ENCODE data around the gene TGFB1I1.

- TF ChIP-seq TAF1 (IDR thresholded peaks at IDR 0.05; ENCODE audit: low read depth) (no peak), CEBPB (IDR thresholded peaks at IDR 0.05) (no peak), REST (IDR thresholded peaks at IDR 0.05; ENCODE audit: low read depth) (no peak), CREB1 (IDR thresholded peaks at IDR 0.05; ENCODE audit: low read depth) (no peak), EGR1 (IDR thresholded peaks at IDR 0.05) (no peak), MAX (IDR thresholded peaks at IDR 0.05) (no peak), EP300 (IDR thresholded peaks at IDR 0.05; ENCODE audit: borderline replicate concordance) (no peak), FOXM1 (IDR thresholded peaks at IDR 0.05; ENCODE audit: borderline replicate concordance, low read depth) (no peak), NFIC (IDR thresholded peaks at IDR 0.05) (no peak), ZBTB7A (IDR thresholded peaks at IDR 0.05; ENCODE audit: low read depth) (no peak), RAD21 (IDR thresholded peaks at IDR 0.05; ENCODE audit: low read depth) (no peak), TEAD4 (IDR thresholded peaks at IDR 0.05) (no peak), TCF12 (IDR thresholded peaks at IDR 0.05; ENCODE audit: low read depth) (no peak), YY1 (IDR thresholded peaks at IDR 0.05; ENCODE audit: low read depth) (no peak)
These were observed 2.3 kb downstream of the TGFB1I1 start for GRCh38 chr16:31474173-31474714.

Measured in Ishikawa (cell line).